Heart right ventricle (tissue), 16 donors: ENCODE results near the gene AMZ1. TPM values are rescaled to one million over a fixed set of nuclear protein-coding genes. Genes with fewer than 3 reads are reported as not detected.
A peak's percentile ranks its signal among the peaks of the same experiment; 100 is the strongest.

ENCODE experiments used
- ATAC-seq, 8 donors: fragments of 200-7000 bp; cut with Tn5 transposase; one replicate each; pipeline ENCODE4 v1.9.1; 2020; ENCODE audit warnings: mild to moderate bottlenecking in 8 of 8, moderate library complexity in 8 of 8, moderate number of reproducible peaks in 1 of 8
- DNase-seq, 2 donors: peaks; one replicate each; pipeline ENCODE4 v3.0.0-alpha.2; 2020
- H3K27ac ChIP-seq, 10 donors: fragments of 200-600 bp; sonication (generic) in 2 of 10; one replicate each; pipeline versions ENCODE4 v1.5.0 to v1.8.0; 2020 to 2022; ENCODE audit warnings: mild to moderate bottlenecking in 3 of 10
- H3K27me3 ChIP-seq, 7 donors: fragments of 200-600 bp; one replicate each; pipeline ENCODE4 v1.8.0; 2021 to 2022; ENCODE audit warnings: mild to moderate bottlenecking in 2 of 7
- H3K36me3 ChIP-seq, 9 donors: fragments of 200-600 bp; sonication (generic) in 1 of 9; one replicate each; pipeline versions ENCODE4 v1.5.0 to v1.8.0; 2020 to 2022; ENCODE audit warnings: mild to moderate bottlenecking in 2 of 9
- H3K4me1 ChIP-seq, 9 donors: fragments of 200-600 bp; sonication (generic) in 1 of 9; one replicate each; pipeline versions ENCODE4 v1.5.0 to v1.8.0; 2020 to 2022; ENCODE audit warnings: mild to moderate bottlenecking in 4 of 9
- H3K4me3 ChIP-seq, 10 donors: fragments of 200-600 bp; sonication (generic) in 2 of 10; one replicate each; pipeline versions ENCODE4 v1.5.0 to v1.8.0; 2020 to 2022; ENCODE audit warnings: mild to moderate bottlenecking in 7 of 10, moderate library complexity in 2 of 10
- H3K9me3 ChIP-seq, 11 donors: fragments of 200-600 bp in 10 of 11; sonication (generic) in 2 of 11; one replicate each; pipeline versions ENCODE4 v1.5.0 to v1.8.0; 2013 to 2022; ENCODE audit warnings: mild to moderate bottlenecking in 2 of 11, control low read depth in 1 of 11, moderate library complexity in 1 of 11
- WGBS, 2 donors: extraction: QIAGEN DNeasy Blood & Tissue Kit; methylation state at CpG; one replicate each; pipeline ENCODE4 v1.1.7; 2013; ENCODE audit warnings: inconsistent platforms in 1 of 2; 5-methylcytosine and 5-hydroxymethylcytosine counted together
- intact Hi-C, 10 donors: fragments of 100-400 bp; cut with DNase I; formaldehyde crosslinking; loops; one replicate each; pipeline versions ENCODE4 v1.11.1 to v1.14.2; 2022
- polyA plus RNA-seq, 2 donors: library from polyadenylated mRNA; stranded (reverse); fragments of 200-250 nt; gene quantifications; one replicate each; pipeline ENCODE4 v1.2.3, GENCODE V29; 2013
- total RNA-seq, 10 donors: library from RNA; stranded (reverse); fragmentation: NEBNext Ultra II Directional in 3 of 10; extraction: Animal tissue kit (Norgen Biotek cat#: 25700) in 3 of 10; gene quantifications; one replicate each; pipeline versions ENCODE4 v1.2.1 to v1.2.4, GENCODE V29; 2021 to 2023
- TF ChIP-seq, protein P1 (sequence below), 9 donors: fragments of 200-600 bp; sonication (generic) in 2 of 9; IDR thresholded peaks; one replicate each; pipeline versions ENCODE4 v1.5.0 to v1.8.0; 2021 to 2022; ENCODE audit warnings: antibody characterized with exemption in 9 of 9, mild to moderate bottlenecking in 5 of 9, moderate library complexity in 1 of 9
- donor health status: Arrhythmogenic right ventricular cardiomyopathy.
- donor health status: ischemic (EF 13 %, LVEDD 7.1; RV severe dilation, severe dysfunction).
- donor health status: healthy with polysubstance abuse.
- donor health status: DM: no; HTN: yes; CAD: no.
- donor health status: DM: no; HTN: no; CAD: no.
- donor health status: ischemic (EF 25% LVEDD 6.9; RV normal size, moderate dysfunction).
- donor health status: ischemic (EF 25% LVEDD 5.7; RV mildly dilated, moderate dysfunction).
- donor health status: healthy.
- donor health status: DM: yes; HTN: yes; CAD: no.
- donor health status: Ischemic cardiomyopathy.
- donor health status: ischemic (EF 35%, LVEDD 5.7; RV mildly dilated, moderate dysfunction).
- donor health status: nonischemic (EF 11% LVEDD 7.7; RV severe dilation, severe dysfunction).
- donor health status: DM: yes; HTN: yes; CAD: no.
- donor health status: PGD.
- donor health status: ischemic (EF 29% LVEDD 5.4; RV normal size, mild dysfunction).
- donor health status: nonischemic (EF 23%, LVEDD 6.1; RV moderate dilation, normal function).

The AMZ1 gene
- total and polyA plus RNA-seq, 12 donors = 0.04 to 0.11 (median 0.07) TPM; not detected in 4

DNA sequence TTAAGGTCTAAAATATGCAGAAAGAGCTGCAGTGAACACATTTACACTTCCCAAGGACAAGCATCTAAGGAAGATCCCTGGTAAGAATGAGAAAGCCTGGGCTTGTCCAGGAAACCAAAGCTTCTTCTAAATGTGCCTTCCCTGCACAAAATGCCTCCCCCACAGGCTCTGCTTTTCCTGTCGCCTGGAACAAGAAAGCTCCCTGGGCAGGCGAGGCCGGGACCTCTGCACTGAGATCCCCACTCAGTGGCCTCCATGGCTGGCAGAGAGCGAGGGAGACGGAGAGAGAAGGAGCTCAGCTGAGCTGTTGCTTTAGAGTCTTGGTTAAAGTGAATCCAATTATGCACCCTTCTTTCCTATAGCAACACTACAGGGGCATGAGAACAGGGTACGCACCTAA is 75.6 kb downstream of the AMZ1 start:
- H3K9me3 ChIP-seq = no peaks in the 10 kb centered on the region
- H3K4me1 ChIP-seq = peaks cover 22 to 58% (median 55%) of the 10 kb centered on the region in 9 donors
- peak overlapping the region; percentile 61 to 99 (median 94) for H3K27ac ChIP-seq
- TF ChIP-seq, protein P1, sequence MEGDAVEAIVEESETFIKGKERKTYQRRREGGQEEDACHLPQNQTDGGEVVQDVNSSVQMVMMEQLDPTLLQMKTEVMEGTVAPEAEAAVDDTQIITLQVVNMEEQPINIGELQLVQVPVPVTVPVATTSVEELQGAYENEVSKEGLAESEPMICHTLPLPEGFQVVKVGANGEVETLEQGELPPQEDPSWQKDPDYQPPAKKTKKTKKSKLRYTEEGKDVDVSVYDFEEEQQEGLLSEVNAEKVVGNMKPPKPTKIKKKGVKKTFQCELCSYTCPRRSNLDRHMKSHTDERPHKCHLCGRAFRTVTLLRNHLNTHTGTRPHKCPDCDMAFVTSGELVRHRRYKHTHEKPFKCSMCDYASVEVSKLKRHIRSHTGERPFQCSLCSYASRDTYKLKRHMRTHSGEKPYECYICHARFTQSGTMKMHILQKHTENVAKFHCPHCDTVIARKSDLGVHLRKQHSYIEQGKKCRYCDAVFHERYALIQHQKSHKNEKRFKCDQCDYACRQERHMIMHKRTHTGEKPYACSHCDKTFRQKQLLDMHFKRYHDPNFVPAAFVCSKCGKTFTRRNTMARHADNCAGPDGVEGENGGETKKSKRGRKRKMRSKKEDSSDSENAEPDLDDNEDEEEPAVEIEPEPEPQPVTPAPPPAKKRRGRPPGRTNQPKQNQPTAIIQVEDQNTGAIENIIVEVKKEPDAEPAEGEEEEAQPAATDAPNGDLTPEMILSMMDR (IDR thresholded peaks at IDR 0.05) = no peak
- H3K27me3 ChIP-seq = no peaks in the 10 kb centered on the region
- DNase-seq (no peak), ATAC-seq (peak in 1 of 8 donors; percentile 1)
- WGBS, 2 donors = 62 to 66% methylated on average over 6 of the region's 6 CpGs
- H3K36me3 ChIP-seq = no peaks in the 10 kb centered on the region
- intact Hi-C loops = loop anchor here in 8 of 10 donors (2.0 to 10.0 kb wide), 9 partner anchors 34 to 99 kb away; partner anchors contain the start of gene GNA12 (in 4 of the 8)
- peak overlapping the region in 8 of 10 donors; percentile 1 to 49 (median 23) for H3K4me3 ChIP-seq

DNA sequence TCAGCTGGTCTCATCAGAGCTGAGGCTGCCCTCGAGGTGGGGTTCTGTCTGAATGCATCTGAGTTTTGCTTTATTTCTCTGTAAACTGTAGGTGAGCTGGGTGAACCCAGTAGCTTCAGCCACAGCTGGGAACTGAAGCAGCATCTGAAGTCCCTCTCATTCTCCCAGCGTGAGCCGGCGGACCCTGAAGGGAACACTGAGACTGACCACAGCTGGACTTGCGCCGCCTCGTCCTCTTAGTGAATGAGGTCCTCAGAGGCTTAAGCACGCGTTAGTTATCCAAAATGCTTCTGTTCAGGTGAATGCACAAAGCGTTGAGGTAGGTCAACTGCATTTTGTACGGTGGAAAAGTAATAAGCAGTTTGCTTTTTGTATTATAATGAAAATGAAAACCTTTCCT is 76.6 kb downstream of the AMZ1 start:
- ATAC-seq = no peak
- TF ChIP-seq, protein P1 (IDR thresholded peaks at IDR 0.05) = no peak
- no peaks in the 10 kb centered on the region for H3K36me3 ChIP-seq
- peaks cover 0 to 6% (median 0%) of the 10 kb centered on the region in 11 donors for H3K9me3 ChIP-seq
- no peak overlapping the region for H3K4me3 ChIP-seq
- DNase-seq = no peak
- peaks cover 18 to 47% (median 44%) of the 10 kb centered on the region in 9 donors for H3K4me1 ChIP-seq
- no peaks in the 10 kb centered on the region for H3K27me3 ChIP-seq
- 97% methylated on average over 11 of the region's 11 CpGs for WGBS, 2 donors
- intact Hi-C loops = loop anchor here in 8 of 10 donors (5.0 to 10.0 kb wide), 8 partner anchors 33 to 98 kb away; partner anchors contain the start of gene GNA12 (in 3 of the 8)
- H3K27ac ChIP-seq = peak overlapping the region in 4 of 10 donors; percentile 94 to 99 (median 96)

Other genes with a start within 250 kb of the AMZ1 start
- not detected for gene GRIFIN, start 211.8 kb upstream of the AMZ1 start, total RNA-seq
- not detected for gene GRIFIN, start 211.8 kb upstream of the AMZ1 start, polyA plus RNA-seq
- 10 to 100 TPM in 4 of 10 donors, 1 to 10 TPM in 6; 2.4 to 11.8 (median 9.0) TPM for gene LFNG, start 168.4 kb upstream of the AMZ1 start, total RNA-seq
- gene LFNG, start 168.4 kb upstream of the AMZ1 start, polyA plus RNA-seq = 10 to 100 TPM in 1 of 2 donors, 1 to 10 TPM in 1; 7.2 to 10.8 TPM
- gene BRAT1, start 132.7 kb upstream of the AMZ1 start, total RNA-seq = 10 to 100 TPM; 10.6 to 18.2 (median 12.8) TPM
- gene BRAT1, start 132.7 kb upstream of the AMZ1 start, polyA plus RNA-seq = 10 to 100 TPM; 16.8 to 22.8 TPM
- gene IQCE, start 129.2 kb upstream of the AMZ1 start, total RNA-seq = 10 to 100 TPM in 4 of 10 donors, 1 to 10 TPM in 6; 7.8 to 13.8 (median 9.4) TPM
- 1 to 10 TPM; 4.2 to 5.0 TPM for gene IQCE, start 129.2 kb upstream of the AMZ1 start, polyA plus RNA-seq
- 10 to 100 TPM in 4 of 10 donors, 1 to 10 TPM in 6; 7.0 to 37.5 (median 9.0) TPM for gene TTYH3, start 56.2 kb upstream of the AMZ1 start, total RNA-seq
- 1 to 10 TPM; 8.6 to 10.0 TPM for gene TTYH3, start 56.2 kb upstream of the AMZ1 start, polyA plus RNA-seq
- 10 to 100 TPM; 25.0 to 46.4 (median 34.5) TPM for gene GNA12, start 156.1 kb downstream of the AMZ1 start, total RNA-seq
- 10 to 100 TPM in 1 of 2 donors, 1 to 10 TPM in 1; 6.4 to 19.4 TPM for gene GNA12, start 156.1 kb downstream of the AMZ1 start, polyA plus RNA-seq